Peyer's patch (tissue), 4 donors: Measurements from ENCODE around the gene FOXF1.

Experiments
- CTCF ChIP-seq, 6 experiments: fragments of 450-650 bp in 4 of 6; fragments of 200-600 bp in 2 of 6; sonication (generic) in 1 of 6; IDR thresholded peaks; one replicate each; pipeline ENCODE4 v1.5.1; 2017 to 2019; ENCODE audit warnings: antibody characterized with exemption in 6 of 6, mild to moderate bottlenecking in 3 of 6, moderate library complexity in 1 of 6
- POLR2A ChIP-seq, 2 donors: fragments of 450-650 bp; IDR thresholded peaks; one replicate each; pipeline ENCODE4 v1.5.1; 2017; ENCODE audit warnings: antibody characterized with exemption in 2 of 2, mild to moderate bottlenecking in 2 of 2, moderate library complexity in 2 of 2

DNA sequence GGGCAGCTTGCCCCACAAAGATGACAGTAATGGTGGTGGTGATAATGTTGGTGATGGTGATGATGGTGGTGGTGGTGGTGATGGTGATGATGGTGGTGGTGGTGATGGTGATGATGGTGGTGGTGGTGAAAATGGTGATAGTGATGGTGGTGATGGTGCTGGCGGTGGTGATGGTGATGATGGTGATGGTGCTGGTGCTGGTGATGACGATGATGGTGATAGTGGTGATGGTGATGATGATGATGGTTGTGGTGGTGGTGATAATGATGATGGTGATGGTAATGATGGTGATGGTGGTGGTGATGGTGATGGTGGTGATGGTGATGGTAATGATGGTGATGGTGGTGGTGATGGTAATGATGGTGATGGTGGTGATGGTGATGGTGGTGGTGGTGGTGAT is 46.3 kb upstream of the FOXF1 start:
- TF ChIP-seq CTCF (IDR thresholded peaks at IDR 0.05), result no peak
- TF ChIP-seq POLR2A (IDR thresholded peaks at IDR 0.05), result no peak
